Measurements from ENCODE around the gene RSPH1. TPM values are rescaled to one million over a fixed set of nuclear protein-coding genes. Genes with fewer than 3 reads are reported as not detected.

RSPH1 gene
- total and polyA plus RNA-seq, 2 of the 8 experiments (the other 6 are each of a cell fraction or from before 2014, with no cell fraction given): 0.24 TPM; not detected in 1

GRCh38 chr21:42459546-42460215 lies 36.3 kb downstream of the RSPH1 start:
- Histone ChIP-seq H3K14ac (ENCODE audit: insufficient read length) (no peak overlapping the region), H3K9ac (replicated peaks in 1 of 4; ENCODE audit: extremely low read depth in 1 of 4, low read depth in 3 of 4, low read length in 3 of 4) (no peak overlapping the region), H2BK120ac (replicated peaks; ENCODE audit: low read depth, low read length) (peak overlapping the region; percentile 38), H3K23ac (ENCODE audit: insufficient read length) (no peak overlapping the region), H4K8ac (ENCODE audit: extremely low read depth, insufficient read depth, low read length) (no peak overlapping the region), H3K79me2 (ENCODE audit: control insufficient read depth in 1 of 2, insufficient read depth in 2 of 2, low read length in 2 of 2) (no peaks in the 10 kb centered on the region), H3K4me1 (replicated peaks in 1 of 4; ENCODE audit: control insufficient read depth in 3 of 4, insufficient read depth in 4 of 4, low read length in 3 of 4) (peaks cover 1 to 11% (median 9%) of the 10 kb centered on the region in 4 experiments; a peak in 5 of 7 replicates), H3K4me3 (ENCODE audit: extremely low read depth in 1 of 4, insufficient read depth in 2 of 4, low read depth in 3 of 4, low read length in 4 of 4) (no peak overlapping the region), H2BK15ac (ENCODE audit: low read length) (0 out of 2 replicates have a peak overlapping the region, but pooled peaks have one; percentile 18), H4K91ac (replicated peaks; ENCODE audit: insufficient read length, low read length) (no peak overlapping the region), H3K23me2 (ENCODE audit: low read depth, low read length) (no peaks in the 10 kb centered on the region; the same call in 1 of the 2 replicates), H2BK5ac (ENCODE audit: low read depth, low read length) (no peak overlapping the region), H3K18ac (ENCODE audit: extremely low read depth, low read length) (no peak overlapping the region), H3K9me3 (ENCODE audit: insufficient read depth in 2 of 2, low read depth in 1 of 2, low read length in 1 of 2) (peaks cover 2 to 3% of the 10 kb centered on the region in 2 experiments; a peak in 2 of 4 replicates), H3K79me1 (ENCODE audit: low read depth, low read length) (no peaks in the 10 kb centered on the region), H3K56ac (replicated peaks; ENCODE audit: insufficient read length, low read depth, low read length) (no peak overlapping the region), H2AK5ac (ENCODE audit: low read depth, low read length) (no peak overlapping the region), H3K36me3 (ENCODE audit: control insufficient read depth in 2 of 4, insufficient read depth in 4 of 4, low read length in 3 of 4) (no peaks in the 10 kb centered on the region), H3K27me3 (replicated peaks in 1 of 4; ENCODE audit: control insufficient read depth in 3 of 4, extremely low read depth in 1 of 4, insufficient read depth in 3 of 4, low read length in 3 of 4) (no peaks in the 10 kb centered on the region), H2BK20ac (ENCODE audit: low read length) (no peak overlapping the region), H2BK12ac (ENCODE audit: low read depth, low read length) (peak overlapping the region; percentile 14; the same call in 1 of the 2 replicates), H4K5ac (ENCODE audit: insufficient read length, low read depth, low read length) (no peak overlapping the region), H3K4ac (replicated peaks; ENCODE audit: insufficient read length, low read depth, low read length) (no peak overlapping the region), H4K20me1 (replicated peaks in 1 of 2; ENCODE audit: control insufficient read depth in 1 of 2, insufficient read depth in 2 of 2, low read length in 2 of 2) (no peaks in the 10 kb centered on the region), H3K4me2 (ENCODE audit: insufficient read depth in 1 of 2, low read depth in 2 of 2, low read length in 2 of 2) (no peak overlapping the region), H2AFZ (ENCODE audit: low read length) (no peak overlapping the region), H3K27ac (ENCODE audit: low read depth, low read length) (no peak overlapping the region)
- WGBS, 2 experiments (ENCODE audit: extremely low coverage in 1 of 2, insufficient coverage in 1 of 2, insufficient read length in 1 of 2, insufficient replicate concordance in 2 of 2, low coverage in 1 of 2, low lambda C conversion rate in 2 of 2, missing lambda C conversion rate in 1 of 2): 90% methylated on average over 11 of the region's 11 CpGs; no CpG with 5 or more reads in 1 of the 2 experiments
- ChIA-PET POLR2A (ENCODE audit: partially characterized antibody) (no interaction called here), CTCF (ENCODE audit: partially characterized antibody) (interaction anchor here (1.3 kb wide), 1 partner anchor 342 kb away, joined by 3 read pairs; no protein-coding TSS in a partner anchor)
- TF ChIP-seq CTBP2 (IDR thresholded peaks at IDR 0.05; ENCODE audit: borderline replicate concordance, insufficient read depth, insufficient read length, low read length): no peak
- TF ChIP-seq, protein P1, sequence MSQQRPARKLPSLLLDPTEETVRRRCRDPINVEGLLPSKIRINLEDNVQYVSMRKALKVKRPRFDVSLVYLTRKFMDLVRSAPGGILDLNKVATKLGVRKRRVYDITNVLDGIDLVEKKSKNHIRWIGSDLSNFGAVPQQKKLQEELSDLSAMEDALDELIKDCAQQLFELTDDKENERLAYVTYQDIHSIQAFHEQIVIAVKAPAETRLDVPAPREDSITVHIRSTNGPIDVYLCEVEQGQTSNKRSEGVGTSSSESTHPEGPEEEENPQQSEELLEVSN (IDR thresholded peaks at IDR 0.05): peak; percentile 48; the same call in 1 of the 2 replicates
- TF ChIP-seq HDAC6 (IDR thresholded peaks at IDR 0.05; ENCODE audit: low read depth, low read length): no peak
- TF ChIP-seq, protein P2, sequence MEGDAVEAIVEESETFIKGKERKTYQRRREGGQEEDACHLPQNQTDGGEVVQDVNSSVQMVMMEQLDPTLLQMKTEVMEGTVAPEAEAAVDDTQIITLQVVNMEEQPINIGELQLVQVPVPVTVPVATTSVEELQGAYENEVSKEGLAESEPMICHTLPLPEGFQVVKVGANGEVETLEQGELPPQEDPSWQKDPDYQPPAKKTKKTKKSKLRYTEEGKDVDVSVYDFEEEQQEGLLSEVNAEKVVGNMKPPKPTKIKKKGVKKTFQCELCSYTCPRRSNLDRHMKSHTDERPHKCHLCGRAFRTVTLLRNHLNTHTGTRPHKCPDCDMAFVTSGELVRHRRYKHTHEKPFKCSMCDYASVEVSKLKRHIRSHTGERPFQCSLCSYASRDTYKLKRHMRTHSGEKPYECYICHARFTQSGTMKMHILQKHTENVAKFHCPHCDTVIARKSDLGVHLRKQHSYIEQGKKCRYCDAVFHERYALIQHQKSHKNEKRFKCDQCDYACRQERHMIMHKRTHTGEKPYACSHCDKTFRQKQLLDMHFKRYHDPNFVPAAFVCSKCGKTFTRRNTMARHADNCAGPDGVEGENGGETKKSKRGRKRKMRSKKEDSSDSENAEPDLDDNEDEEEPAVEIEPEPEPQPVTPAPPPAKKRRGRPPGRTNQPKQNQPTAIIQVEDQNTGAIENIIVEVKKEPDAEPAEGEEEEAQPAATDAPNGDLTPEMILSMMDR (IDR thresholded peaks at IDR 0.05; ENCODE audit: control extremely low read depth in 1 of 3, insufficient read depth in 1 of 3, low read depth in 1 of 3, low read length in 3 of 3): no peak
- TF ChIP-seq, protein P3, sequence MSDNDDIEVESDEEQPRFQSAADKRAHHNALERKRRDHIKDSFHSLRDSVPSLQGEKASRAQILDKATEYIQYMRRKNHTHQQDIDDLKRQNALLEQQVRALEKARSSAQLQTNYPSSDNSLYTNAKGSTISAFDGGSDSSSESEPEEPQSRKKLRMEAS (IDR thresholded peaks at IDR 0.05): peak; percentile 52; the same call in 1 of the 2 replicates
- TF ChIP-seq TAF1 (IDR thresholded peaks at IDR 0.05; ENCODE audit: low read depth, low read length): no peak
- DNase-seq (ENCODE audit: low read depth in 1 of 2, low spot score in 2 of 2) (no peak), FAIRE-seq (no peak)

Measured in H1 (cell line).